Iris pigment epithelial cell (primary cell): ENCODE results near the gene TMUB1.

ENCODE experiments used
- DNase-seq: peaks from one replicate; pipeline ENCODE4 v3.0.0-alpha.2; 2011; ENCODE audit warnings: low read depth

TMUB1 gene

GRCh38 chr7:151121380-151122170 lies 38.3 kb upstream of the TMUB1 start:
- DNase-seq = no peak

- DNase-seq = no peak
These were observed 37.6 kb upstream of the TMUB1 start for GRCh38 chr7:151120896-151121295.

- DNase-seq = no peak
These were observed 36.6 kb upstream of the TMUB1 start for GRCh38 chr7:151119902-151120301.

- DNase-seq = no peak
These were observed 35.7 kb upstream of the TMUB1 start for GRCh38 chr7:151119055-151119415.

- DNase-seq = no peak
These were observed 35.1 kb upstream of the TMUB1 start for GRCh38 chr7:151118108-151119054.

- DNase-seq = no peak
These were observed 34.3 kb upstream of the TMUB1 start for GRCh38 chr7:151117565-151117964.

GRCh38 chr7:151116603-151117440 lies 33.5 kb upstream of the TMUB1 start:
- no peak for DNase-seq

GRCh38 chr7:151115836-151116418 lies 32.6 kb upstream of the TMUB1 start:
- peak; percentile 16 for DNase-seq

- peak; percentile 46 for DNase-seq
These were observed 32.0 kb upstream of the TMUB1 start for GRCh38 chr7:151115121-151115835.

- peak; percentile 36 for DNase-seq
These were observed 31.1 kb upstream of the TMUB1 start for GRCh38 chr7:151114151-151115090.

GRCh38 chr7:151113344-151114150 lies 30.3 kb upstream of the TMUB1 start:
- peak; percentile 89 for DNase-seq

- peak; percentile 67 for DNase-seq
These were observed 27.8 kb upstream of the TMUB1 start for GRCh38 chr7:151110941-151111645.

GRCh38 chr7:151110236-151110940 lies 27.1 kb upstream of the TMUB1 start:
- DNase-seq = no peak

GRCh38 chr7:151109094-151110048 lies 26.1 kb upstream of the TMUB1 start:
- DNase-seq = peak; percentile 51

GRCh38 chr7:151107882-151108281 lies 24.6 kb upstream of the TMUB1 start:
- DNase-seq = no peak

- DNase-seq = peak; percentile 92
These were observed 21.3 kb upstream of the TMUB1 start for GRCh38 chr7:151104411-151105235.
